ENCODE measurements around the gene EHBP1. TPM values are rescaled to one million over a fixed set of nuclear protein-coding genes. Genes with fewer than 3 reads are reported as not detected.
"Not testable (repeated sequence)": the region's sequence is repeated elsewhere in the genome, so short reads cannot be mapped to it uniquely, and the experiment has no call there.

EHBP1 gene
- polyA plus RNA-seq, 12 donors = 23.7 to 67.8 (median 32.0) TPM; not detected in 1

- no peak for DNase-seq
Observed at GRCh38 chr2:62698653-62699052, 6.9 kb upstream of the EHBP1 start.

- DNase-seq = no peak
Observed at GRCh38 chr2:62704654-62705006, 883 bp upstream of the EHBP1 start.

GRCh38 chr2:62705859-62706720, 577 bp downstream of the EHBP1 start:
- peak; percentile 60 for DNase-seq

- DNase-seq = peak; percentile 7
Observed at GRCh38 chr2:62706721-62707521, 1.4 kb downstream of the EHBP1 start.

- DNase-seq = no peak
Observed at GRCh38 chr2:62708751-62709150, 3.2 kb downstream of the EHBP1 start.

GRCh38 chr2:62711832-62712494, 6.5 kb downstream of the EHBP1 start:
- DNase-seq = no peak

GRCh38 chr2:62713196-62713595, 7.7 kb downstream of the EHBP1 start:
- not testable (repeated sequence) for DNase-seq

- DNase-seq = no peak
Observed at GRCh38 chr2:62713837-62714236, 8.3 kb downstream of the EHBP1 start.

- no peak for DNase-seq
Observed at GRCh38 chr2:62716768-62717167, 11.3 kb downstream of the EHBP1 start.

GRCh38 chr2:62717503-62718081, 12.1 kb downstream of the EHBP1 start:
- no peak for DNase-seq

- no peak for DNase-seq
Observed at GRCh38 chr2:62718225-62718822, 12.8 kb downstream of the EHBP1 start.

GRCh38 chr2:62719757-62720156, 14.2 kb downstream of the EHBP1 start:
- DNase-seq = no peak

- no peak for DNase-seq
Observed at GRCh38 chr2:62722679-62723078, 17.2 kb downstream of the EHBP1 start.

GRCh38 chr2:62723253-62723652, 17.7 kb downstream of the EHBP1 start:
- DNase-seq = no peak

- no peak for DNase-seq
Observed at GRCh38 chr2:62724106-62724505, 18.6 kb downstream of the EHBP1 start.

GRCh38 chr2:62724886-62725711, 19.6 kb downstream of the EHBP1 start:
- no peak for DNase-seq

GRCh38 chr2:62725712-62726055, 20.2 kb downstream of the EHBP1 start:
- no peak for DNase-seq

GRCh38 chr2:62727259-62727867, 21.9 kb downstream of the EHBP1 start:
- DNase-seq = no peak

GRCh38 chr2:62727876-62728566, 22.5 kb downstream of the EHBP1 start:
- DNase-seq = no peak

GRCh38 chr2:62731275-62731674, 25.8 kb downstream of the EHBP1 start:
- DNase-seq = no peak
